HG03108 (cell line): Measurements from ENCODE around the gene SAMD3.
"Not testable (repeated sequence)": the region's sequence is repeated elsewhere in the genome, so short reads cannot be mapped to it uniquely, and the experiment has no call there.

ENCODE experiments used
- ATAC-seq: cut with Tn5 transposase; IDR thresholded peaks from one replicate; pipeline ENCODE4 v1.9.1; 2021; ENCODE audit warnings: moderate library complexity; ENCODE audit not compliant: unreplicated experiment

SAMD3 gene, protein sequence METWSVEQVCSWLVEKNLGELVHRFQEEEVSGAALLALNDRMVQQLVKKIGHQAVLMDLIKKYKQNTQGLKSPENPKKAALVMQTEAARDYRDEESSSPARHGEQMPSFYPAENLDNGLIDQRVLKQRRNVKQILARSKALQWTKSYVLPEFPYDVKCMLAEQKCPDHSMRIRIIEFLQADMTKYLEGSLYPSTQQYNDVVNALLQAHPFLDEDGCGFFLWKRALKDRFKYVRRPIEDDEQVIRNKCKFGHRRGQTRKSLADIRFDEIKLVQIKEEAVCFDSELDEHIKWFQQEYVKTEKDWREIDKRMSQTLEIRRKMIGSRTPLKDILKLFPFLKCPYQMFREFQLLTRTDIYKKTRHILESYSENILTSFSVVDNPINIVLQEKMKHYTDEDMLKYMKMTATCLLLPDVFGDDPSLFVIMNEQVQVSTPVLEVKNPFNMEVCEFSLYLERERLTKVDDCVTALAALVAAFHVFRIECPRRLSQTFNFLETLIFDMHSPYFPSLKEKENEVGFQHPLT

DNA sequence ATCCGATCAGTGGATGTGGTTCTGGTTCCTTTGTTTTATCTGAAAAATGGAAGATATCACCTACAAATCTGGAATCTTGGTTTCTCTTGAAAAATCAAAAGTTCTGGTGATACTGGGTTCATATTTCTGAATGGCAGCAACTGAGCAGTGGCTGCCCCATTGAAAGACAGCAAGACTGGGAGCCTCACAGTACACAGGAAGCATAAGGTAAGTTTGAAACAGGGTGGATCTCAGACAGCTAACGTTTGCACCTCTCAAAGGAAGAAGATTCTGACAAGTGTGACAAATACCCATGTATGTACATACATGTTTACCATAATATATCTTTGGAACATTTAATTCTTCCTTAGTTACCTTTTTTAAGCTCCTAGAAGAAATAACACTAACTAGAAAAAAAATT is at the start of gene SAMD3:
Gene SAMD3, minus strand, starts transcription at position 177 of the 400 bp plus-strand sequence. CDS start 7,678 bp downstream, outside the sequence.
- no peak for ATAC-seq

DNA sequence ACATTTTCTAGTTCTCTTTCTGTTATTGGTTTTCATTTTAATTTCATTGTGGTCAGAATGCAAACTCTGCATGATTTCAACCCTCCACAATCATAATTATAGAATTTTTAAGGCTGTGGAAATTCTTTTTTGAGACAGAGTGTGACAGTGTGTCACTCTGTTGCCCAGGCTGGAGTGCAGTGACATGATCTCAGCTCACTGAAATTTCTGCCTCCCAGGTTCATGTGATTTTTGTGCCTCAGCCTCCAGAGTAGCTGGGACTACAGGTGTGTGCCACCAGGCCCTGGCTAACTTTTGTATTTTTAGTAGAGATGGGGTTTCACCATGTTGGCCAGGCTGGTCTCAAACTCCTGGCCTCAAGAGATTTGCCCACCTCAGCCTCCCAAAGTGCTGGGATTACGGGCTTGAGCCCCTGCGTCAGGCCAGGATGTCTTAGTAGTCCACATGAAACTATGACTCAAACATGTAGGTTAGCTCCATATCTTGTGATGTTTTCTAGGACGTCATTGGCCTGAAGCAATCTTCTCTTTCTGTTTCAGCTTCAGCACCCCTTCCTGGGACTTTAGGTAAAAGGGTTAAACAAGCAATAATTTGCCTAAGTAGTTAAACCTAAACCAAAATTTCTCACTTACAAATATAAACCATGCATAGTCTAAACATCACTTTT is 47.4 kb upstream of the SAMD3 start:
- ATAC-seq, result no peak

DNA sequence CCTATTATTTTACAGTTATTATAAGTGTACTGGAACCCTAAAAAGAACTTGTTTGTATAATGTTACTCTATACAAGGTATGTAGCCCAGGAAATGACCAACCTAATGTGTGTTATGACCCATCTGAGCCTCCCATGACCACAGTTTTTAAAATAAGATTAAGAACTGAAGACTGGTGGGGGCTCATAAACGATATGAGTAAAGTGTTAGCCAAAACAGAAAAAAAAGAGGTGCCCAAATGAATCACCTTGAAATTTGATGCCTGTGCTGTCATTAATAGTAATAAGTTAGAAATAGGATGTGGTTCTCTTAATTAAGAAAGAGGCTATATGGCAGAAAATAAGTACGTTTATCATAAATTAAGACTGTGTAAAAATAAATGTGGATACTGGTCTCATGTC is 42.8 kb upstream of the SAMD3 start:
- ATAC-seq, result not testable (repeated sequence)

DNA sequence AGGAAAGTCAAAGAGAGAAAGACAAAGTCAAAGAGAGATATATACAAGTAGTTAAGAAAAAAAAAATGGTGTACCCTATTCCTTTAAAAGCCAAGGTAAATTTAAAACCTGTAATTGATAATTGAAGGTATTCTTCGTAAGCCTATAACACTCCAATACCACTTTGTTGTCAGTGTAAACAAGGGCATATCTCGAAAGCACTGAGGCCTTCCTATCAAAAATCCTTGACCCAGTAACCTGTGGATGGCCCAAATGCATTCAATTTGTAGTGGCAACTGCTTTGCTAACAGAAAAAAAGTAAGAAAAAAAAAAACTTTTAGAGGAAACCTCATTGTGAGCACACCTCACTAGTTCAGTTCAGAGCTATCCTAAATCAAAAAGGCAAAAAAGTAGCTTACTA is 39.3 kb upstream of the SAMD3 start:
- ATAC-seq, result no peak

DNA sequence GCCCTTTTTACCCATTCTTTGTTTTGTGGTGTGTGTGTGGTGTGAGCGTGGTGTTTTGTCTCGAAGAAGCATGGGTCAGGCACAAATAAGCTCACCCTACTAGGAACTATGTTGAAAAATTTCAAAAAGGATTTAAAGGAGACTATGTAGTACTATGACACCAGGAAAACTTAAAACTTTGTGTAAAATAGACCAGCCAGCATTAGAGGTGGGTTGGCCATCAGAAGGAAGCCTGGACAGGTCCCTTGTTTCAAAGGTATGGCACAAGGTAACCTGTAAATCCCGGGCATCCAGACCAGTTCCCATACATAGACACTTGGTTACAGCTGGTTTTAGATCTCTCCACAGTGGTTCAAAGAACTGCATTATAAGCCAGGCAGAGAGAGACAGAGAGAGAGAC is 38.8 kb upstream of the SAMD3 start:
- not testable (repeated sequence) for ATAC-seq

DNA sequence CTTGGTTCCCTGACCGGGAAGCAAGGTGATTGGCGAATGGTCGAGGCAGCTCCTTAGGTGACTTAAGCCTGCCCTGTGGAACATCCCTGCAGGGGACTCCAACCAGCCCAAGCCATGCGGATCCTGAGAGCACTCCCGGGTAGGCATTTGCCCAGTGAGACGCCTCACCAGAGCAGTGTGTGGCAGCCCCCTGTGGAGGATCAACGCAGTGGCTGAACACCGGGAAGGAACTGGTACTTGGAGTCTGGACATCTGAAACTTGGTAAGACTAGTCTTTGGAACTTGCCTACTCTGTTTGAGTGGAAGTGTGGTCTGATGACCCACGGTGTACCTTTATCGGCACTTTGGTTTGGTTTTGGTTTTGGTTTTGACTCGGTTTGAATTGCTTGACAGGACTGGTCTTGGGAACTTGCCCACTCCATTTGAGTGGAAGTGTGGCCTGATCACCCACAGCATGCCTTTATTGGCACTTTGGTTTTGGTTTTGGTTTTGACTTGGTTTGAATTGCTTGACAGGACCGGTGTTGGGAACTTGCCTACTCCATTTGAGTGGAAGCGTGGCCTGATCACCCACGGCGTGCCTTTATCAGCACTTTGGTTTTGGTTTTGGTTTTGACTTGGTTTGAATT is 38.0 kb upstream of the SAMD3 start:
- ATAC-seq, result not testable (repeated sequence)

DNA sequence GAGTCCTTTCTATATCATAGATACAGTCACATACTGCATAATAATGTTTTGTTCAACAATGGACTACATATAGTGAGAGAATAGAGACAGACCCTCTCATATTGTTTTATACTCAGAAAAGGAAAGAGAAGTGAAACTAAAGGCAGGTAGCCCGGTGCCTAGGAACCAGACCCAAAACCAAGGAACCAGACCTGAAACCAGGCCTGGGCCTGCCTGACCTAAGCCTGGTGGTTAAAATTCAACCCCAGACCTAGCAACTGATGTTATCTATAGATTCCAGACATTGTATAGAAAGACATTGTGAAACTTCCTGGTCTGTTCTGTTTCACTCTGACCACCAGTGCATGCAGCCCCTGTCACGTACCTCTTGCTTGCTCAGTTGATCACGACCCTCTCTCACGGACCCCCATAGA is 37.3 kb upstream of the SAMD3 start:
- not testable (repeated sequence) for ATAC-seq

DNA sequence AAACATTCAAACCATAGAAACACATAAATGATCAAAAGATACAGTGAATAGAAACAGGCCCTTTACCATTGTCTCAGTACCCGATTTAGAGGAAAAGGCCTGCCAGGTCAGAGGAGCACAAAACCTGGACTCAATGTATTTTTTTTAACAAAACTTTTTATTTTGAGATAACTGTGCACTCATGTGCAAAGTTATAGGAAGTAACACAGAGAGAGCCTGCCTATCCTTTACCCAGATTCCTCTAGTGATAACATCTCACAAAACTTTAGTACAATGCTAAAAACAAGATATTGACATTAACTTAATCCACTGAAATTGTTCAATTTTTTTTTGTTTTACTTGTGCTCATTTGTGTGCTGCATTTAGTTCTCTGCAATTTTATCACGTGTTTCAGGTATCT is 36.8 kb upstream of the SAMD3 start:
- ATAC-seq, result no peak

DNA sequence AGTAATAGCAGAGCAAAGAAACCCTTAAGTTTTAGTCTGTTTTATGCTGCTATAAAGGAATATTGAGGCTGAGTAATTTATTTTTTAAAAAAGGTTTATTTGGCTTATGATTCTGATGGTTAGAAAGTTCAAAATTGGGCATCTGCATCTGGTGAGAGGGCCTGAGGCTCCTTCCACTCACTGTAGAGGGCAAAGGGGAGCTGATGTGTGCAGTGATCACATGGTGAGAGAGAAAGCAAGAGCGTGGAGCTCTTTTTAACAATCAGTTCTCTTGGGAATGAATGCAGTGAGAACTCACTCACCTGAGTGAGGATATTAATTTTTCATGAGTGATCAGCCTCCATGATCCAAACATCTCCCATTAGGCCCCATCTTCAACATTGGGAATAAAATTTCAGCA is 36.4 kb upstream of the SAMD3 start:
- ATAC-seq, result no peak

DNA sequence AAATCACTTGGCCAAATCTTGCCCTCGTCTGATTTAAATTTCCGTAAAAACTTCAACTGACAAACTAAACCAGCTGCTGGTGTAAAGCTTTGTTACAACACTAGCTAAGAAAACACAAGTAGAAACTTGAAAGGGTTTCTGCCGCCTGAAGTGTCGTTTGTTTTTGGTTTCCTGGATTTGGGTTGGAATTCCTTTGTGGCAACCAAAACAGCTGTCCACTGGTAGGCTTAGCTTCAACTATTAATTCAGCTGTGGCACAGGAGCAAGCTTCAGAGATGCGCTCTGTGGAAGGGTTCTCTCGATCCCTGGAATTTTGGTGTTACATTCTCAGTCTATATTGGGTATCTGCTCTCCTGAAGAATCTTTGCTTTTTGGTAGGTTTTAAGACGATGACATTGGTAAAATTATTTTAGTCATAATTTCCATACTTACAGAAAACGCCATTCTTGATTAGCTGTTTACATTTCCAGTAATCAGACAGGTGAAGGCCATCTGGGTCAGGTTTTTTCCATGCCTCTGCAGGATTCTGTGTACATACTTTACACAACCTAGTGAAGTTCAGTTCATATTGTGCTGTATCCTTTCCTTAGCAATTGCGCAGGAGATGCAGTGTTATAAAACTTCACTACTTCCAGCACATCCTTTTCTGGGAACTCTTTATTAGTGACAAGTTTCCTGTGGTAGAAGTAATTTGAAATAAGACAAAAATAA is 29.9 kb upstream of the SAMD3 start:
- no peak for ATAC-seq

DNA sequence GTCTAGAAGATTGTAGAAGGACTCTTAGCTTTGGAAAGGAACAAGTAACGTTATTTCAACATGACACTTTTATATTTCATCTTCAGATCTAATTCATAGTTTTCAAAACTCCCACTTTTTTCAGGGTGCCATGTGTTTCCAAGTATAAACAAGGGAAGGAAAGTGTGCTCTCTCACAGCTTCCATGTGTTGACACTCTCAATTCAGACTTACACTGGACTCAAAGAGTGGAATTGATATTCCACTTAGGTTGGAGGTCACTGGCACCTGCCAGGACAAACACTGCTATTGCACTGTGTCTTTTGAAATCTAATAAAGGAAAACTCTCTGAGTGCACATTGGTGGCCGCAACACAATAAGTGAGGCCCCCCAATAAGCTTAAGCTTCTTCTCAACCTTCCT is 22.5 kb upstream of the SAMD3 start:
- ATAC-seq, result no peak

DNA sequence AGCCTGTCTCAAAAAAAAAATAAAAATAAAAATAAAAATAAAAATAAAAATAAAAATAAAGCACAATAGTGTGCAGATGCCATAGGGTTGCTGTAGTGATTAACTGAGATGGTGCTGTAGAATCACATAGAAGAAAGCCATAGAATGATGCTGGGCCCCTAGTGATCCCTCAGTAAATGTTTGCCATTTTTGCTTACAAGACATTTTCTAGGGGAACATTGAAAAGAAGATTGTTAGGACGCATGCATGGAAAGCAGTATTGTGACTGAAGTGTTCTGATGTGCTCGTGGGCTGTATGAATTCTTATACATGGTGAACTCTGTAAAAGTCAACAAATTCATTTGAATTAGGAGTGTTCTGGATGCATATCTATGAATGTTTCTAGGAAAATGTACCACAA is 22.0 kb upstream of the SAMD3 start:
- no peak for ATAC-seq

DNA sequence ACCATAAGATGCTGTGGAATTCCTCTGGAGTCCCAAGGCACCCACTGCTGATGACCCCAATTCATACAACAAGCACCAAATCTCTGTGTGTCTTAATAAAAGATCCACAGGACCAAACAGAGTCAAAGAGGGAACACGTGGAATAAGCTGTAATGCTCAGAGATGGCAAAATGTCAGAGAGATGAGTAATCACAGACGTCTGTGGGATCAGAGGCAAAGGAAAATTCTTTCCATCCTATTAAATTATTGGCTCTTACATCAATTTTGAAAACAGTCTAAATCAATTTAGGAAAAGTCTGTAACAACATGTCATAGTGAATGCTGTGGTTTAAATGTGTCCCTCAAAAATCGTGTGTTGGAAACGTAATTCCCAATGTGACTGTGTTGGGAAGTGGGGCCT is 17.5 kb upstream of the SAMD3 start:
- ATAC-seq, result no peak

DNA sequence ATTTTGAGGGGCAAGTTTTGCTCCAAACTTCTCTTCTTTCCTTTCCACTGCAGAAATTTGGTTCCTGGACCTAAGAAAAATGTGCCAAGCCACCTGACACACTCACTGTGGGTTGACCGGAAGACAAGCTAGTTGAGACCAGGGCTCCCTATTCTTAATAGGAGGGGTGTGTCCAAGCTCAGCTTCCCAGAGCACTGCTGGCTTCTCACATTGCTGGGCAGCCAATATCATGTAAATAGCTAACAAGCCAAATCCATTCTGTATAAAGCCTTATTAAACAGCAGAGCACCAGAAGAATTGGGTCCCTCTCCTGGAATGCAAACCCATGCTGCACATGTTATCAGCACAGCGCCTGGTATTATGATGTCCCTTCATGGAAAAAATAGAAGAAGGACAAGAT is 17.0 kb upstream of the SAMD3 start:
- no peak for ATAC-seq

DNA sequence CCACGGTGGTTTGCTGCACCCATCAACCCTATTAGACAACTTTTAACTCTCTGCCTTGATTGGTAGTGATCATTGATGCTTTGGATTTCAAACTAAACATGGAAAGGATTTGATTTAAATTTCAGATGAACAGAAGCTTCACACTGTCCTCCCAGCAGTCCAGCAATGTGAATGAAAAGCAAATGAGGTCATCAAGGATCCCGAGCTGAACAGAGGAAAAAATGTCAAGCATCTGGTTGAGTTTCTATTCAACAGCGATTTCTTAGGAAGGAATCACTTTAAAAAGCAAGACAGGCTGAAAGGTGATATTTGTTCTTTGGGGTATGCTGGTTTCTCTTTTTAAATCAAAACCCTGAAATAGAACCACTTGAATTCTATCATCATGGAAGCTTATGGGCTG is 10.6 kb upstream of the SAMD3 start:
- ATAC-seq, result no peak

DNA sequence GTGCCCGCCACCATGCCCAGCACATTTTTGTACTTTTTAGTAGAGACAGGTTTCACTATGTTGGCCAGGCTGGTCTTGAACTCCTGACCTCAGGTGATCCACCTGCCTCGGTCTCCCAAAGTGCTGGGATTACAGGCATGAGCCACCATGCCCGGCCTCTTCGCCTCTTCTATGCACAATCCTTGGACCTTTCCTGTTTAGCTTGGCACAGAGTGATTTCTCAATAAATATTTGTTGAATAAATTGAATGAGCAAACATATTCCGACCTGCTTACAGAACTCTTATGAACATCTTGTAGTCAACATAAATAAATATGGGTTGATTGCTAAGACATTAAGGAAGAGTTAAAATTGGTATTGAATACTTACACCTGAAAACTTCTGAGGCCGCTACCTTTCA is 7.8 kb upstream of the SAMD3 start:
- not testable (repeated sequence) for ATAC-seq

DNA sequence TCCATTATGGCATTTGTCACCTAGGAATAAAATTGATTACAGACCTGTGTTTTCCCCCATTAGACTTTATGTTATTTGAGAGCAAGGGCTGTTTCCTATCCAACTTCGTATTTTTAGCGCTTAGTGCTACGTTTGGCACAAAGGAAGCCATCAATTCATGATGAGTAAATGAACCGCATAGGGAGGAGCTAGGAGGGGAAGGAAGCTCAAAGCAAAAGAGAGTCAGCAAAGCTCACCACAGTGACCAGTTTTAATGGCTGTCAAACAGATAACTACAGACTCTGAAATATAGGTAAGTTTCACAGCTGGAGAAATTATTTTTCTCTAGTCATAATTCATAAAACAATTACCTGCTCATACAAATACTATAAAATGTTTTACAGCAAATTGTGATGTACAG is 6.9 kb upstream of the SAMD3 start:
- ATAC-seq, result no peak

DNA sequence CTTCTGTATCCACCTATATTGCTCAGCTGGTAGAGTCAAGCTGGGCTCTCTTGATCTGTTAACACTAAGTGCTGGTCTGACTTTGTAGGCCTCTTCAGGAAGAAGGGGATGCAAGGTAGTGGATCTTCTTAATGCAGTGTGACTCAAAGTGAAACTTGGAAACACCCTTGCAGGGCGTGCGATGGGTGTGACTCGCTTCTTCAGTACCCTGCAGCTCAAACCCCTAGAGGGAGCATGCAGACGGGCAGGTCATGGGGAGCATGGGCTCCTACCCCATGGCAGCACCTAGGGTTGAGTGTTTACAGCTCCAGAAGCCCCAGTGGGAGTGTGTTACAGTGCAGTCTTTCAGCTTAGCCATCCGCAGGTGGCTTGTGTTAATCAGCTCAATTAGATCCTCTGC is 757 bp upstream of the SAMD3 start:
- ATAC-seq, result peak; percentile 97

DNA sequence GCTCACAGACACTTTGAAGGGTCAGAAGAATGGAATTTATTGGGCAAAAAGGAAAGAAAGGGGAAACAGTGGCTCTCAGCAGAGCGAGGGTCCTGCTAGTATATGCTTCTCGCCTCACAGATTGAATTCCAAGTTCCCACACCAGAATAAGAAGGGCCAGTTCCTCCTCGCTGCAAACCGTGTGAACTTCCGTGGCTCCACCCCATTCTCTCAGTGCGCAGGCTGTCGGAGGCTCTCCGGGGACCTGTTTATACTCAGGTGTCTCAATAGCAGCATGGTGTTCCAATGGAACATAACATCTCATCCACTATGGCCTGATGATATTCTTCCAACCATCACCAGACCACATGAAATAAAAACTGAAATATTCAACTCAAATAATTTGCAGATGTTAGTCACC is 4.6 kb downstream of the SAMD3 start:
- no peak for ATAC-seq

DNA sequence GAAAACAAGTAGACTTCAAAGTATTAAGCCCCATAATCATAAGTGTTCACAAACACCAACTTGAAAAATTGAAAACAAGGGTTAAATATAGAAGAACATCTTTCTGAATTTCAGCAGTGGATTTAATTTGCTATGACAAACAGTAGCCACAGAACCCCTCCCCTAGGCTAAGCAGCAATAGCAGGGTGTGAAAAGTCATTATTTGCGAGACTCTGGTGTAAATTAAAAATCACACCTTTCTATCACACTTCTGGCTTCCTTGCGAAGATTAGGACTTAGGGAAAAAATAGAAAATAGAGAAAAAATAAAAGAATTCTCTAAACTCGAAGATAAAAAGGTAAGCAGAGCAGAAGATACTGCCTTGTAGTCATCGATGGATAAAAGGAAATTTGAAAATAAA is 6.1 kb downstream of the SAMD3 start:
- ATAC-seq, result no peak

DNA sequence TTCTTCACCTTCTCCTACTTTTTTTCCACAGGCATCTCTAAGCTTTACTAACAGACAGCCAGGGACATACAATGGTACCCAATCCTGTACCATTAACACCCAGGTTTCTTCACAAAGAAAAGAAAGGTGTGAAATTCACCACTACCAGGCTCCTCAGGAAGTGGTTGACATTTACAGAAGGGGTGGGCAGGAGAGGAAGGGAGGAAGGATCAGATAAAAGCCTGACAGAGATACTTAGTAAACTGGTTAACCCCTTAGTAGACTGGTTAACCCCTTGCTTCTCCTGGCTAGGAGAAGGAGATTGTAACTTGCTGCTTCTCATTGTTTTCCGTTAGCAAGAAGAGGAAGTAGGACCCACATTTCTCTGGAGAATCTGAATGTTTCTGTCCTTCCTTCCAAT is 7.2 kb downstream of the SAMD3 start:
- no peak for ATAC-seq
